Measurements from ENCODE around the gene ERN1. TPM values are rescaled to one million over a fixed set of nuclear protein-coding genes. Genes with fewer than 3 reads are reported as not detected.

ERN1 gene
- polyA plus RNA-seq, 1 donor (not counting 4 experiments of a cell fraction or from before 2014, with no cell fraction given) = 7.1 TPM

DNA sequence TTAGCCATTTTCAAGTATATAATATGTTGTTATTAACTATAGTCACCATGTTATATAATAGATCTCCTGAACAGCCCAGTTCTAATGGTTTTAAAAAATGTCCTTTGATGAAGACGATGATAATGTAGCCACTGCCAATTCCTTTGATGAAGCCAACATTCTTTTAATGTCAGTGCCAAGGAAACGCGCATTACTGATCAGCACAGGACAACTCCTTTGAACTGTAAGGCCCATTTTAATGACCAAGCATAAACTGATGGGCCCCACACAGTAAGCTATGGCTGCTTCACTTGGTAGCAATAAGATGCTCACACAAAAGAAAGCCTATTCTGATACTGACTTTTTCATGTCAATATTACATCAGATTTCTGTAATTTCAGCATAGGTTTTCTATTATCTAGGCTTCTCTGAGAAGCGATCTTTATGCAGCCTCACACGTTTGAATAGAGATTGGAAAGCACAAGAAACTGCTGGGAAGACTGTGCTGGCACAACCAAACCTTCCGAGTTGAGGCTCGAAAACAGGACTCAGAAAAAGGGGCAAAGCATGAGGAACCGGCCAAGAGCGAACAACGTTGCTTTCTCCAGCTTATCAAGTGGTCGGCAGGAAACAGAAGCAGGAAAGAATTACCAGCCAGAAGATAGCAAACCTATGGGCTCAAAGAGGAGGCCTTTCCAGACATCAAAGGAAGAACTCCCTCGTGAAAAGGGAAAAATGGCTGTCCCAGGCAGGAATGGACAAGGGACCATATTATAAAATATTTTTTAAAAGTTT, 19.4 kb downstream of the ERN1 start:
- dilution Hi-C loops (cut with MboI; ENCODE audit: extremely low pct_ligation_motif_present, low sequenced_read_pairs) = no loop called here
- H3K4me1 ChIP-seq (ENCODE audit: control insufficient read depth, extremely low read depth, insufficient read depth, low read length) = peaks cover 38% of the 10 kb centered on the region

DNA sequence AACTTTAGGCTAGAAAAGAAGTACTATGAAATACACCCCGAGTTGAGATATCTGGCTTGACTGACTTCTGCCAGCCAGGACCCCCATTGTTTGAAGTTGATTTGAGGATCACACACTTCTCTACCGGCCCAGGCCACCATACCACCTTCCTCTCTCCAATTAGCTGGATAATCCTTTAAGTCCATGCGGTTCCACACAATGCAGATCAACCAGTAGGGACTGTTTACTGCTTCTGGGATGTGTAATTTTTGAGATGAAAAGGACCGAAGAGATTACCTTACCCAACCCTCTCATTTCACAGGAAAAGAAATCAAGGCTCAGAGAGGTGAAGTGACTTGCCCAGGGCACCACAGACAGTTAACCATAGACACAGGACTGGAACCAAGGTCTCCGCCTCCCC, 20.5 kb downstream of the ERN1 start:
- peaks cover 14% of the 10 kb centered on the region for H3K79me2 ChIP-seq (ENCODE audit: control insufficient read depth, insufficient read depth, low read length)
- dilution Hi-C loops (cut with MboI; ENCODE audit: extremely low pct_ligation_motif_present, low sequenced_read_pairs) = no loop called here
- H4K20me1 ChIP-seq (ENCODE audit: control insufficient read depth, extremely low read depth, insufficient read depth, low read length) = no peaks in the 10 kb centered on the region
- H3K27me3 ChIP-seq (ENCODE audit: control insufficient read depth, extremely low read depth, insufficient read depth, low read length) = no peaks in the 10 kb centered on the region
- TF ChIP-seq, protein P1, sequence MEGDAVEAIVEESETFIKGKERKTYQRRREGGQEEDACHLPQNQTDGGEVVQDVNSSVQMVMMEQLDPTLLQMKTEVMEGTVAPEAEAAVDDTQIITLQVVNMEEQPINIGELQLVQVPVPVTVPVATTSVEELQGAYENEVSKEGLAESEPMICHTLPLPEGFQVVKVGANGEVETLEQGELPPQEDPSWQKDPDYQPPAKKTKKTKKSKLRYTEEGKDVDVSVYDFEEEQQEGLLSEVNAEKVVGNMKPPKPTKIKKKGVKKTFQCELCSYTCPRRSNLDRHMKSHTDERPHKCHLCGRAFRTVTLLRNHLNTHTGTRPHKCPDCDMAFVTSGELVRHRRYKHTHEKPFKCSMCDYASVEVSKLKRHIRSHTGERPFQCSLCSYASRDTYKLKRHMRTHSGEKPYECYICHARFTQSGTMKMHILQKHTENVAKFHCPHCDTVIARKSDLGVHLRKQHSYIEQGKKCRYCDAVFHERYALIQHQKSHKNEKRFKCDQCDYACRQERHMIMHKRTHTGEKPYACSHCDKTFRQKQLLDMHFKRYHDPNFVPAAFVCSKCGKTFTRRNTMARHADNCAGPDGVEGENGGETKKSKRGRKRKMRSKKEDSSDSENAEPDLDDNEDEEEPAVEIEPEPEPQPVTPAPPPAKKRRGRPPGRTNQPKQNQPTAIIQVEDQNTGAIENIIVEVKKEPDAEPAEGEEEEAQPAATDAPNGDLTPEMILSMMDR (optimal IDR thresholded peaks at IDR 0.05 in 1 of 3, IDR thresholded peaks at IDR 0.05 in 1 of 3, conservative IDR thresholded peaks at IDR 0.05 in 1 of 3; ENCODE audit: extremely low read depth in 1 of 3, insufficient read depth in 2 of 3, low read length in 3 of 3) = no peak
- TF ChIP-seq EZH2 (IDR thresholded peaks at IDR 0.05; ENCODE audit: low read length) = no peak
- H3K9me1 ChIP-seq (ENCODE audit: control insufficient read depth, extremely low read depth, insufficient read depth, low read length) = no peaks in the 10 kb centered on the region
- H3K4me3 ChIP-seq (ENCODE audit: control insufficient read depth in 2 of 3, extremely low read depth in 1 of 3, insufficient read depth in 2 of 3, low read depth in 1 of 3, low read length in 3 of 3) = no peak overlapping the region
- H3K4me1 ChIP-seq (ENCODE audit: control insufficient read depth, extremely low read depth, insufficient read depth, low read length) = peaks cover 30% of the 10 kb centered on the region
- no peak overlapping the region for H3K9ac ChIP-seq (ENCODE audit: control insufficient read depth, extremely low read depth, insufficient read depth, low read length)
- DNase-seq (ENCODE audit: low read depth, low spot score) = no peak
- H3K36me3 ChIP-seq (ENCODE audit: control insufficient read depth in 2 of 2, extremely low read depth in 1 of 2, insufficient read depth in 2 of 2, low read length in 2 of 2) = peaks cover 1 to 3% of the 10 kb centered on the region in 2 experiments
- no peak overlapping the region for H2AFZ ChIP-seq (ENCODE audit: control insufficient read depth, low read length)
- no peak overlapping the region for H3K4me2 ChIP-seq (ENCODE audit: control insufficient read depth, extremely low read depth, insufficient read depth, low read depth, low read length)
- no peak overlapping the region for H3K27ac ChIP-seq (ENCODE audit: control insufficient read depth, insufficient read depth, low read length)
- FAIRE-seq = no peak
- H3K9me3 ChIP-seq (ENCODE audit: control insufficient read depth, low read depth, low read length) = no peaks in the 10 kb centered on the region

More for the DNA sequence above, 19.4 kb downstream of the ERN1 start:
- Histone ChIP-seq H4K20me1 (ENCODE audit: control insufficient read depth, extremely low read depth, insufficient read depth, low read length) (no peaks in the 10 kb centered on the region), H3K9ac (ENCODE audit: control insufficient read depth, extremely low read depth, insufficient read depth, low read length) (no peak overlapping the region), H3K4me3 (ENCODE audit: control insufficient read depth in 2 of 3, extremely low read depth in 1 of 3, insufficient read depth in 2 of 3, low read depth in 1 of 3, low read length in 3 of 3) (no peak overlapping the region), H3K9me1 (ENCODE audit: control insufficient read depth, extremely low read depth, insufficient read depth, low read length) (no peaks in the 10 kb centered on the region), H3K9me3 (ENCODE audit: control insufficient read depth, low read depth, low read length) (no peaks in the 10 kb centered on the region), H2AFZ (ENCODE audit: control insufficient read depth, low read length) (no peak overlapping the region), H3K79me2 (ENCODE audit: control insufficient read depth, insufficient read depth, low read length) (peaks cover 8% of the 10 kb centered on the region), H3K4me2 (ENCODE audit: control insufficient read depth, extremely low read depth, insufficient read depth, low read depth, low read length) (no peak overlapping the region), H3K27me3 (ENCODE audit: control insufficient read depth, extremely low read depth, insufficient read depth, low read length) (no peaks in the 10 kb centered on the region), H3K27ac (ENCODE audit: control insufficient read depth, insufficient read depth, low read length) (no peak overlapping the region), H3K36me3 (ENCODE audit: control insufficient read depth in 2 of 2, extremely low read depth in 1 of 2, insufficient read depth in 2 of 2, low read length in 2 of 2) (peaks cover 0 to 1% of the 10 kb centered on the region in 2 experiments)
- FAIRE-seq (no peak), DNase-seq (ENCODE audit: low read depth, low spot score) (no peak)
- no peak for TF ChIP-seq EZH2 (IDR thresholded peaks at IDR 0.05; ENCODE audit: low read length)
- TF ChIP-seq, protein P1 (optimal IDR thresholded peaks at IDR 0.05 in 1 of 3, IDR thresholded peaks at IDR 0.05 in 1 of 3, conservative IDR thresholded peaks at IDR 0.05 in 1 of 3; ENCODE audit: extremely low read depth in 1 of 3, insufficient read depth in 2 of 3, low read length in 3 of 3) = no peak
